NCI-H446 (cell line): ENCODE results near the gene GMFB.

ENCODE experiments used
- DNase-seq, 2 experiments: peaks; one replicate each; lab custom pipeline; 2025; lab: John Stamatoyannopoulos, UW

The GMFB gene

GRCh38 chr14:54425537-54426274 lies 63.1 kb downstream of the GMFB start:
- no peak for DNase-seq

- no peak for DNase-seq
Observed at GRCh38 chr14:54425068-54425467, 63.7 kb downstream of the GMFB start.
